ELR (cell line): ENCODE data around the gene WNT7B.

Source experiments
- DNase-seq: peaks from one replicate; pipeline ENCODE4 v3.0.0-alpha.2; 2015; ENCODE audit warnings: low read depth

Gene WNT7B

DNA sequence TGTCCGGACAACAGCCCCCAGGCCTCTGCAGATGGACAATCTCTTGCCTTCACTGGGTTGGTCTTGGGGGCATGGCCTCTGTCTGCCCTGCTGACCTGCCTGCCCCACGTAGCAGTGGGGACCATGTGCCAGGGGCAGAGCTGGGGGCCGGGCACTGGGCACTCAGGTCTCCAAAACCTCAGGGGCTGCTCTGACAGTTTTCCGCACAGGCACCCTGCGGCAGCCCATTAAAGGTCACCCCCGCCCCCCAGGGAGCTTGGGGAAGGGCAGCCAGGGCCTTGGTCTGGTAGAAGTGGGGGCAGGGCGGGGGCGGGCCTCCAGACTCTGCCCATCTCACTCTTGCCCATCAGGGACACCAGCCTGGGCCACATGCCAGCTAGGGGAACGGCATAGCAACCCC, 49.9 kb downstream of the WNT7B start:
- no peak for DNase-seq

DNA sequence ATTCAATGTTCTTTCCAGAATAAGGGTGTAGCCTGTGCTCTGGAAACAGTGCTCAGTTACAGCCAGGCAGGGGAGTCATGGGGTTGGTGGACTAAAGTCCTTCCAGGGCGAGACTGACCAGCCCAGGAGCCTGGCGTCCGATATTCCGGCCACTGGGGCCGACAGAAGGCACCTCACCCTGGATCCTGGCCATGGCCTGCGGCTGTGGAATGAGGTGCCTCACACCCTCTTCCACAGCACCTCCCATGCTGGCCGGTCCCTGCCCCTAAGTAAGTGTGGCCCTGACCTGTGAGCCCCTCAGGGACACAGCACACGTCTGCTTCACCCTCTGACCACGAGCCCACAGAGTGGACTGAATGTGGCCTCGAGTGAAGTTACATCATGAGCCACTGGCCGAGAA, 50.5 kb downstream of the WNT7B start:
- no peak for DNase-seq

DNA sequence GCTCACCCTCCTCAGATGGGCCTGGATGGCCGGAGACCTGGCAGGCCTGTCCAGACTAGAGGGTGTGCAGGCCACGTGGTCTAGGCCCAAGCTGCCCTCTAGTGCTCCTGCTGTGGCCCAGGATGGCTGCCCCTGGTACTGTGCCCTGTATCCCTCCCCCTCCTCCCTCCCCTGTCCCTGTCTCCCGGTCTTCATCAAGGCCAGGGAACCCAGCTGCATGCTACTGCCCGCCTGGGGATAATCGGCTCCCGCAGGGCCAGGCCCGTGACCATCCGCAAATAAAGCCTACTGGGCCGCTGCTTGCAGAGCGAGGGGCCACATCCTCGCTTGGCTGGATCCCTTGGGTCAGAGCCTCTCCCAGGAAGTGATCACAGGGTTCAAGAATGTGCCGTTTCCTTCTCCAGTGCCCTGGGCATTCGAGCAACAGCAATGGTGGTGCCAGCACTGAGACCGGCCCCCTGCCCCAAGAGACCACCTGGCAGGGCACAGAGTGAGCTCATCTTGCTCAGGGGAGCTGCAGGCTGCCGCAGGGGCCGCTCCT, 51.1 kb downstream of the WNT7B start:
- peak; percentile 70 for DNase-seq

DNA sequence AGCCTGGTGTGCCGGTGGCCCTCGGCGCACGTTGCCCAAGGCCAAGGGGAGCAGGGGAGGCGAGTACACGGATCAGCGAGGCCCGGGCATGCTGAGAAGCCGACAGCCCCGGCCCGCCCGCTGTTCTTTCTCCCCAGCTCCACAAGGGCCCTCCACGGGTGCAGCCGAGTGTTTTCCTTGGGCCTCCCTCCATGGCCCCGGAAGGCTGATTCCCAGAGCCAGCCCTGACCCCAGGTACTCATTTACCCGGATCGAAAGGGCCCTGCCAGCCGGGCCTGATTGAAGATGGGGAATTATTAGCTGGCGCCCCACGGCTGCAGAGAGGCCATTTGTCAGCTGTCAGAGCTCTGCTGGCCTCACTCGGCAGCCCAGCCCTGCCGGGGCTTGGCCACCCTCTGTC, 53.1 kb downstream of the WNT7B start:
- DNase-seq: no peak

DNA sequence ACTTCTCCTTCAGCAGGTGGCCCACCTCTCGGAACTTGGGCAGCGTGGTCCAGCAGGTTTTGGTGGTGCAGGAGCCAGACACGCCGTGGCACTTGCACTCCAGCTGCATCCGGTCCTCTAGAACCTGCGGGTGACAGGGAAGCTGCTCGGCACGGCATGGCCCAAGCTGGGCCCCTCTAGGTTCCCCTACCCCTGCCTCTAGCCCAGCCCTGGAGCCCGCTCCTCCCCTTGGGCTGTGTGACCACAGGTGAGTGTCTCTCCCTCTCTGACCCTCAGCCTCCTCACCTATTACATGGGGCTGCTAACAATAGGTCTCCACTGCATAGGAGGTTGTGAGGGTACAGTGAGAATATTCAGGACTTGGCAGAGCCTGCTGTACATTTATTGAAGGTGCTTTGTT, 53.8 kb downstream of the WNT7B start:
- no peak for DNase-seq

DNA sequence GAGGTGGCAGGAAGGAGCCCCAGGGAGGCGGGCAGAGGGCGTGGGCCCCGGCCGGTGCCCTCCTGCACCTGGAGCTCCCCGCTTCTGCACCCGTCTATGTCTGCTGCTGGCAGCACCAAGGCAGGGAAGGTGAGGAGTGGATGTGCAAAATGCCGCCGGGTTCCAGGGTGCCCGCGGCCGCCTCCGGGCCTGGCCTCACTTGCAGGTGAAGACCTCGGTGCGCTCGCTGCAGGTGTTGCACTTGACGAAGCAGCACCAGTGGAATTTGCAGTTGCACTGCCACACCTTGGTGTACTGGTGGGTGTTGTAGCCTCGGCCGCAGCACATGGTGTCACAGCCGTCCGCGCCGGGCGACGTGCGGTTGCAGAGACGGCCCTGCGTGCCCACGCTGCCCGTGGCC, 54.3 kb downstream of the WNT7B start:
- DNase-seq: no peak

DNA sequence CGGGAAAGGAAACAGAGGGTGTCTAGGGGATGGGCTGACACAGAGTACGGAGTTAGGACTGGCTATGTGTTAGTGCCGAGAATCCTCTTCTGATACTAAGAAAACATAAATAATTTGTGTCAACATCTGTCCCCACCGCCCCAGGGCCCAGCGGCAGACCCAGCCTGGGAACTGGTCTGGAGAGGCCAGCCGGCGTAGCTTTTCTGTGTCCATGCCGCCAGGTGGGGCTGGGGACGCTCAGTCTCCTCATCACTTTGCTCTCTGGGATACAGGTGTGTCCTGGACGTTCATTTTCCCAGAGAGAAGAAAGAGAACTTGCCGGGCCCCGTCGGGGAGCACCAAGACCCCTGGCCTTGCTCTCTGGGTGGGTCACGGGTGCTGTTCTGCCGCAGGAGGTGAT, 54.7 kb downstream of the WNT7B start:
- no peak for DNase-seq

DNA sequence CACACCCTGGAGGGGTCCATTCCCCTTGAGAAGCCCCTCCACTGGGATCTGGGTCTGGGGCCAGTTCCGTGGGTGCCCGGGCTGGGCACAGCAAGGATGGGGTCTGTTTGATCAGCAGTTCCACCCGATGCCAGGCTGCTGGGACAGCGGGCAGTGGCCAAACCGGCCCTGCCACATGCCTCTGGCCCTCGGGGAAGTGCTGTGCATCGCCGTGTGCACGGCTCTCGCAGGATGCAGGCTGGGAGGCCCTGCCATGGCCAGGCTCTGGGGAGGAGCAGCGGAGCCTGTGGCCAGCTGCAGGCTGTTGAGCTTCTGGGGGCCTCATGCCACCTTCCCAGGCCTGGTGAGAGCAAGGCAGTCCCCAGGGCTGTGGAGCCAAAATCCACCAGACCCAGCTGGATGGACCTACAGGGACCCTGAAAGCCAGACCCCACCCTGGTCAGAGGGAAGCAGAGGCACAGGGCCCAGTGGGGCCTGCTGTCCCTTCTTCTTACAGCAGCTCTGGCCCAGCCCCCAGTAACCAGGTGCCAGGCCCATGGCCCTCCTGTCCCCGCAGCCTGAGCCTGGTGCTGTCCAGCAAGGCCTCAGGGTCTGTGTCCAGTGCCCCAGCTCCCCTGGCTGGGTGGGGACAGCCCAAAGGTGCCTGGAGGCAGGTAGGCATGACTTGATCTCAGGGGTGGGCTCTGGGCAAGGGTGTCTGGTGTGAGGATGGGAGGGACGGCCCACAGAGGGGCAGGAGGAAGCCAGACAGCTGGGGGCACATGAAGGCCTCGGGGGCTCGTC, 57.3 kb downstream of the WNT7B start:
- DNase-seq: no peak

DNA sequence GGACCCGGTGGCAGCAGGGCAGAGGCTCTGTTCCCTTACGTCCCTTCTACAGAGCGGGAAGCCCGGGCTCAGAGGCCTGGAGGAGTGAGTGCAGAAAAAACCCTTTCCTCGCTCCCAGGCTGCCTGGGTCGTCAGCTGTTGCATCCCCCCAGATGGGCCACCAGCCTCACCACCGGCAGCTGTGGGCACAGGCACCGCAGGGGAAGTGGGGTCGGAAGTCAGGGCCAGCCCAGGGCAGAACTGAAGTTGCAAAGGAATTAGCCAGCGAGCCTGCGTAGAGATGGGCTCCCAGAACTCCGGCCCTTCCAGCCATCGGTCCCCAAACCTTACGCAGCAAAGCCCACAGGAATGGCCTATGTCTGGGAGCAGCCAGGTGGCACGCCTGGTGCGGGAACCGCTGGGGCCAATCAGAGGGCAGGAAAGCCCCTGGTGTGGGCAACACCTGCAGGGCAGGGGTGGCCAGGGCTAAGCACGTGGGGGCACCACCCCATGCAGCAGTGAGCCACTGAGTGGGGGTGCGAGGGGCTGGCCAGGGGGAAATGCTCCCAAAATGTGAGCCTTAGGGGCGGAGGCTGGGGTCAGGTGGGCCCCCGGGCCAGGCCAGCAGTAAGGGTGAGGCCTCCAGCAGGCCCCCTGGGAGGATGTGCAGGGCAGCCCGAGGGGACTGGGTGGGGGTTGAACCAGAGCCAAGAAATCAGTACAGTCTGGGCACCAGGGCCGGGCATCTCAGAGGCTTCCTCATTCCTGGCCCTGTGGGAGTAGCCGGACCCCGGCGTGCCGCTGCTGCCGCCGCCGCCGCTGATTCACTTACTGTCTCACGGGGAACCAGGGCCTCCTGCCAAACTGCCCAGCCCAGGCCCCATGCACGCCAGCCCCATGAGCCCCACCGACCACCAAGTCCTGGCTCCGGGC, 58.2 kb downstream of the WNT7B start:
- DNase-seq: no peak

DNA sequence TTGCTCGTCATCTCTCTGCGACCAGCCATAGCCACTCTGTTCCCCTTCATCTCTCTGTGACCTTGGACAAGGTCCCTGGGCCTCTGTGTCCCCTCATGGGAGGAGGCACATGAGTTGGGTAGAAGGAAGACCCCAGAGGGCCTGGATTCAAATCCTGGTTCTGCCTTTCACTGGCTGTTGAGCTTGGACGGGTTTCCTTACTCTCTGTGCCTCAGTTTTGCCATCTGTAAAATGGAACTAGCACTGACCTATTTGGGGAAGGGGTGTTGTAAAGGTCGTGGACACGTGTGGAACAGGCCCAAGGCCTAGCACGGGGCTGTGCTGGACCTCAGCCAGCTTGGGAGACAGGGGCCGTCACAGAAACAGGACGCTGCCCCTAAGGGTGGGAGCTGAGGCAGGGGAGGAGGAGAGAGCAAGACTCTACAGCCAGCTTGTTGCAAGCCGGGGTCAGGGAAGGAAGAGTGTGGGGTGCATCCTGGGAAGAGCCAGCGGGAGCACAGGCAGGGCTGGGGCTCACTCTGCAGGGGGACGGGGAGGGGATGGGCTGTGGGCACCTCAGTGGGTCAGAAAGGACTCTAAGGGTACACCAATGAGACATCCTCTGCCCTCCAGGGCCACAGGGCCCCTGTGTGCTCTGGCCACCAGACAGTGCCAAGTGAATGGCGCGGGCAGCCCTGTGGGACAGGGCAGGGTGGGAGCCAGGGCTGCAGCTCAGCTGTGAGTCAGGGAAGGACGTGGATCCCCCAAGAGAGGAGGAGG, 59.1 kb downstream of the WNT7B start:
- DNase-seq: no peak

DNA sequence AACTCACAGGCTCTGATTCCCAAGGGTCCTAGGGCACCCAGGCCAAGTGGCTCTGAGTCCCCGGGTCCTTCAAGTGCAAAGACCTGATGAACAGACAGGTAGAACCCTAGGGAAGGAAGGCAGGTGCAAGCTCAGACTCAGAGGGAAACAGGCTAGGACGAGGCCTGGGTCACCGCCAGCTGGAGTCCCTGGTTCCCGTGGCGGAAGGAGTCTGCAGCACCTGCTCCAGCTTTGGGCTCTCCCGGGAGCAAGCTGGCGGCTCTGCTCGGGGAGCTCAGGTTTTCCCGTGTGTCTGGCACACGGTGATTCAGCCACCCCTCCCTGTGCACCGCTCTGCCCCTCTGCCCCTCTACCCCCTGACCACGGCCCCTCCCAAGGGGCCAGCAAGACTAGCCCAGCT, 59.8 kb downstream of the WNT7B start:
- DNase-seq: no peak

DNA sequence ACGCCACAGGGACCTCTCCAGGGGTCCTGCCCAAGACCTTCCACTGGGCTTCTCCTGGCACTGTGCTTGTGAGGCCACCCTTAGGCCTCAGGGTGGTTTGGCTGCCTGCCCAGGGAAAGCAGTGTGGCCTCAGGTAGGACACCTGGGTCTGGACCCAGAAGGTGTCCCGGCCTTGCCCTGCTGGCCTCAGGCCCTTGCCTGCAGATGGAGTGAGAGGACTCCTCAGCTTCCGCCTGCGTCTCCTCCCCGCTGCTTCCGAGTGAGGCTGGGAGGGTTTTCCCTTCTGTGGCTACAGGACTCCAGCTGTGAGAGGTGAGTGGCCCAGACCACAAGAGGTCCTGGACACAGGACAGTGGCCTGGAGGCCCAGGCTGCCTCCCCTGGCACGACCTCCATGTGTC, 60.4 kb downstream of the WNT7B start:
- peak; percentile 34 for DNase-seq

DNA sequence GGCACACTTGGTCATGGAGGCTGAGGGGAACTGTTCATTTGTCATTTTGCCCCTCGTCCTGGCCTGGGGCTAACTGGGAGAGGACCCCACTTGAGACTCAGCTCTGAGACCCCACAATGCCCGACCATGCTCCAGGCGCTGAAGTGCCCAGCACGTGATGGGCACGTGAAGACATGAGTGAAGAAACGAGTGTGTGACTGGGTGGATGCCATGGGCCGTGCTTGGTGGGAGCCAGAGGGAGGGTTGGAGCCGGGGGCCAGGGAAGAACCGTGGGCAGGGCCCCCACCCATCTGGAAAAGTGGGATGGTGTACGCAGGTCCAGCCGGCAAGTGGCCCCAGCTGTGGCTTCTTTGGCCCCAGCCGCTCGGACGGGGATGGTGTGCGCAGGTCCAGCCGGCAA, 61.1 kb downstream of the WNT7B start:
- no peak for DNase-seq

DNA sequence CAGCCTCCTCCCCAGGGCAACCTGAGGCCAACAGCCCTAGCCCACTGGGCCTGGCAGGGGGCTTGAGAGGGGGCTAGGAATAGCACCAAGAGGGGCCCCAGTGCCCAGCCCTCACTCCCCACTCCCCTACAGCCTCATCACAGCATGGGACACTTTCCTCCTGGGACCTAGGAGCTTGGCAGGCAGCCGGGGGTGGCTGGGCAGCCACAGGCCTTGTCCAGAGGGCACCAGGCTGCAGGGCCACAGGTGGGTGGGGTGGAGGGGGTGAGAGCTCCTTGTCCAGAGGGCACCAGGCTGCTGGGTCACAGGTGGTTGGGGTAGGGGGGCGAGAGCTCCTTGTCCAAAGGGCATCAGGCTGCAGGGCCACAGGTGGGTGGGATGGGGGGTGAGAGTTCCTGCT, 61.8 kb downstream of the WNT7B start:
- no peak for DNase-seq

DNA sequence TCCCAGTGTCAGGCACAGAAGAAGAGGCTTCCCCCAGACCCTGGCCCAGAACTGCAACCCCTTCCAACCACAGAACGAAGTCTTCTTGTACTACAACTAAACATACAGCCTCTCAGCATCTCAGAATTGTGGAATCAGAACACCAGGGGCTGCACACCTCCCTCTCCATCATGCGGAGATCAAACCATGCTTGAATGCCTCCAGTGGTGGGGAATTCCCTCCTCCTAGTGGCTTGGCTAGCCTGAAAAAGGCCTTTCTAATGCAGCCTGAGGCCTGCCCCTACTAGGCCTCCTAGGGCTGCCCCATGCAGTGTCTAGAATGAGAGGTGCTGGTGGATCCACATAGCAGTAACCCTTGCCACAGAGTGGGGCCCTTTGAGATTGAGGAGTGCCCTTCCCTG, 62.7 kb downstream of the WNT7B start:
- DNase-seq: no peak

DNA sequence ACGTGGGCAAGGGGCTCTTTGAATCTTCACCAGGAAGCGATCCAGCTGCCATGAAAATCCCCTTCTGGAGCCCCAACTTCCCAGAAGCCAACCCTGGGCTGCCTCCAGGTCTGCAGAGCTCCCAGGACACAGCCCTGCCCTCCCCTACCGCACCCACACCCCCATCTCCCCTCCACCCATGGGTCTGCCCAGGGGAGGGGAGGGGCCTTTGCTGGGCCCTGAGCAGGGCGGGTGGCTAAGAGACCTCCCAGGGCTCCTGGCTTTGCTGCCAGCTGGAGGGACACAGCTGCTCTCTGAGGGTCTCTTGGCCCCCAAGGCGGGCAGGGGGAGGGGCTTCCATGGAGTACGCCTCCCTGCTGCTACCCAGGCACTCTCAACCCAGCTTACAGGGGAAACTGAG, 64.1 kb downstream of the WNT7B start:
- DNase-seq: no peak

DNA sequence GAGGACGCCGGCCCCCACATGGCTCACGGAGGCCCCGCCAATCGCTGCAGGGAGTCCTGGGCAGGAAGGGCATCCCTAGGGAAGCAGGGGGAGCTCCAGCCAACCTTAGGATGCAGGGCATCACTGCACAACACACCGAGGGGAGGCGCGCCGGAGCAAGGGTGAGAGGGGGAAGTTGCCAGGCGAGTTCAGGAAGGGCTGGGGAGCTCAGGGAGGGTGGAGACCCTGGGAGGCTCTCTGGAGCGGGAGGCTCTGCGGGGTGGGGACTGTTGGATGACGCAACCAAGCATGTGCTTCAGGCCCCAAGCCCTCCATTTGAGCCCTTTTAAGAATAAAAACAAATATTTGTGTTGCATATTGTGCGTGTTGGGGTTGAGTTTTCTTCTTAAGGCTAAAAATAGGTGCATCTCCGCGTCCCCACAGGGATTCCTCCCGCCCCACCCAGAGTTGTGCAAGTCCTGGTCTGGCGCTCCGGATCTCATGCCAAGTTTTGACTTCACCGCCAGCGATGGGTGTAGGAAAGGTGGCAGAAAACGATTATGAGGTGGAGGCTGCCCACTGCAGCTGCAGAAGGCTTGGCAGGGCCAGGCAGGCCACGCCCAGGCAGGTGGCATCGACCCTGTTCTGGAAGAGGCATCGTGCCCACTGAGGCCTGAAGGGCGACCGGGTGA, 65.2 kb downstream of the WNT7B start:
- DNase-seq: no peak

DNA sequence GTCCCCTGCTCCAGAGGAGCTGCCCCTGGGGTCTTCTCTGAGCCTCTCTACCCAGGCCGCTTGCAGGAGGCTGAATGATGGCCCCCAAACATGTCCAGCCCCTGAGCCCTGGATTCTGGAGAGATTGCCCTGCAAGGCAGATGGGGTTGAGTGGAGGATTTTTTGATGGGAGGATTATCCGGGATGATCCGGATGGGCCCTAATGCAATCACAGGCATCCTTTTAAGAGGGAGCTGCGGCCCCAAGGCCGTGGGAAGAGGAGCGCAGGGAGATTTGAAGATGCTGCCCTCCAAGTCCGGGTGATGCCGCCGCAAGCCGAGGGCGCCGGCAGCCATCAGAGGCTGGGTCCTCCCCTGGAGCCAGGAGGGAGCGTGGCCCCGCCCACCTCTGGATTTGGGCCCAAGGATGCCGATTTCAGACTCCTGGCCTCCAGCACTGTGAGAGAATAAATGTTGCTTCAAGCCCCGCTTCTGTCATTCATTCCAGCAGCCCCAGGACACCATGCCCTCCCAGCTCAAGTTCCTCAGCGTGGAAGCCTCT, 66.0 kb downstream of the WNT7B start:
- DNase-seq: no peak

DNA sequence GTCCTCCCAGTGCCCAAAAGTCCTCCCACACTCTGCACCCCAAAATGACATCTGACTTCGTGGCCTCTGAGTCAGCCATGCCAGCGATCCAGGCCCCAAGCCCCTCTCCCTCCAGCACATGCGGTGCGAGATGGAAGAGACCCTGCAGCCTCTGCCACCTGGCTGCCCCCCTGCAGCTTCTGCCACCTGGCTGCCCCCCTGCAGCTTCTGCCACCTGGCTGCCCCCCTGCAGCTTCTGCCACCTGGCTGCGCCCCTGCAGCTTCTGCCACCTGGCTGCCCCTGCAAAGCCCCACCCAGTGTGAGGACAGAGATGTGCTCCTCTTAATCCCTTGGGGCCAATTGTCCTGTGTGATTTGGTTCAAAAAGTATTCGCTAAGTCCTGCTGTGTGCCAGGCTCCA, 68.0 kb downstream of the WNT7B start:
- no peak for DNase-seq

DNA sequence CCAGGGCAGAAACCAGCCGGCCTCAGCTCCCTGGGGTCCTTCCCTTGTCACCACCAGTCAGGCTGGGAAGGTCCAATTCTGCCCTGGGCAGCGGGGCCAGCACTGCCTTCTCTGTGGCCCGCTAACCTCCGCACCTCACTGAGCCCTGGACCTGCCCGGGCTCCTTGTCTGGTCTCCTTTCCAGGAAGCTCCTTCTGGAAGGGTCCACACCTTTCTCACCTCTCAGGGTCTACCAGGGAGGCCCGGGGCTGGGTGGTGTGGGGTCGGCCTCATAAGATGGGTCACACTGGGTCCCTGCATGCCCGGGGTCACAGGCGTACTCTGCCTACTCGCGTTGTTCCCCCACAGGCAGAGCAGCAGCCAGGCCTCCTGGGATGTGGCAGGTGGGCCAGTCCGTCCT, 69.0 kb downstream of the WNT7B start:
- no peak for DNase-seq

DNA sequence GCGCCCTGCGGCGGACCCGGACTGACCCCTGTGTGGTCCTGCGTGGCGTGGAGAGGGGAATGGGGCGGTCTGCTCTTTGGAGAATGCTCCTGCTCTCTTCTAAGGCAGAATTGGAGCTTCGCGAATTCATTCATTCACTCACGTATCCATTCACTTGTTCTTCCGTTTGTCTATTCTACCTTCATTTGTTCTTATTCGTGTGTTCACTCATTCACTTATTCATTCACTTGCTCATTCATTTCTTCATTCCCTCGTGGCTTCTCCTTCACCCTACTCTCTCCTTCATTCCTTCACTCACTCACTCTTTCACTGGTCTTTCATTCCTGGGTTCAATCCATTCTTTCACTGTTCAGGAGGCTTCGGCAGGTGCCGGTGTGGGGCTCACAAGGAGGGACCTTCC, 69.6 kb downstream of the WNT7B start:
- no peak for DNase-seq

DNA sequence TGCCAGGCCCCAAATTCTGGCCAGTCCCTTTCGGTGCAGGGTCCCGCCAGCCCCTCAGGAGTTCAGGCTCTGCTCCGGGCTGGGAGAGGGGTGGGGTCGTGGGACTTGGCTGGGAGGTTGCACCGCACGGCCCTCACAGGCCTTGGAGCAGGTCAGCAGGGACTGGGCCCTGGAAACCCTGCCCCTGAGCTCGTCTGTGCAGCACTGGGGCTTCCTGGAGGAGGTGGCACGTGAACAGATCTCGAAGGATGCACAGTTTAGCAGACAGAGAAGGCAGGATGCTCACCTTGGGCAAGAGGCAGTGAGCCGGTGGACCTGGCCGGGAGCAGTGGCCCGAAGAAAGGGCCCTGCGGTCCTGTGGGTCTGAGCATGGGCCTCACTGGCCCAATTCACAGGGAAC, 70.0 kb downstream of the WNT7B start:
- no peak for DNase-seq
